Astrocyte (in vitro differentiated cells and primary cell): ENCODE results near the gene OR6B2. TPM values are rescaled to one million over a fixed set of nuclear protein-coding genes. Genes with fewer than 3 reads are reported as not detected.
A peak's percentile ranks its signal among the peaks of the same experiment; 100 is the strongest.

Source experiments
- DNase-seq: peaks from one replicate; pipeline ENCODE4 v3.0.0-alpha.2; 2010; ENCODE audit warnings: low read depth
- FAIRE-seq: peaks from 2 replicates; lab custom pipeline; 2011; peaks lifted over from hg19 to GRCh38; lab: Jason Lieb, UNC
- H2AFZ ChIP-seq: 2 replicates; pipeline ENCODE4 v1.6.0; 2012; ENCODE audit warnings: low read depth, low read length, inconsistent platforms
- H3K27ac ChIP-seq: 2 replicates; pipeline ENCODE4 v1.5.1; 2011; ENCODE audit warnings: low read depth, low read length, inconsistent platforms
- H3K27me3 ChIP-seq: 2 replicates; pipeline ENCODE4 v1.6.0; 2011; ENCODE audit warnings: low read length, inconsistent platforms; ENCODE audit not compliant: insufficient read depth
- H3K36me3 ChIP-seq: 2 replicates; pipeline ENCODE4 v1.5.1; 2011; ENCODE audit warnings: low read length, inconsistent platforms; ENCODE audit not compliant: insufficient read depth
- H3K4me1 ChIP-seq: 2 replicates; pipeline ENCODE4 v1.5.1; 2011; ENCODE audit warnings: low read length, inconsistent platforms; ENCODE audit not compliant: insufficient read depth
- H3K4me2 ChIP-seq: 2 replicates; pipeline ENCODE4 v1.6.0; 2012; ENCODE audit warnings: low read length, inconsistent platforms
- H3K4me3 ChIP-seq: 2 replicates; pipeline ENCODE4 v1.5.1; 2011; ENCODE audit warnings: low read depth, mild to moderate bottlenecking, low read length, inconsistent platforms; ENCODE audit not compliant: insufficient read depth
- H3K79me2 ChIP-seq: 2 replicates; pipeline ENCODE4 v1.6.0; 2012; ENCODE audit warnings: mild to moderate bottlenecking, low read length, inconsistent platforms; ENCODE audit not compliant: insufficient read depth
- H3K9ac ChIP-seq: 2 replicates; pipeline ENCODE4 v1.6.0; 2012; ENCODE audit warnings: mild to moderate bottlenecking, low read length, inconsistent platforms
- H3K9me3 ChIP-seq: 2 replicates; pipeline ENCODE4 v1.5.1; 2012; ENCODE audit warnings: low read depth, mild to moderate bottlenecking, low read length, inconsistent platforms; ENCODE audit not compliant: insufficient read depth
- H4K20me1 ChIP-seq: 2 replicates; pipeline ENCODE4 v1.6.0; 2012; ENCODE audit warnings: low read length, inconsistent platforms; ENCODE audit not compliant: insufficient read depth
- H3K27ac Mint-ChIP-seq: one replicate; pipeline ENCODE4 v1.8.0; 2021; ENCODE audit warnings: mild to moderate bottlenecking, mixed read lengths; ENCODE audit not compliant: unreplicated experiment
- H3K27me3 Mint-ChIP-seq: one replicate; pipeline ENCODE4 v1.8.0; 2021; ENCODE audit warnings: low read depth, mixed read lengths; ENCODE audit not compliant: unreplicated experiment
- H3K36me3 Mint-ChIP-seq: one replicate; pipeline ENCODE4 v1.8.0; 2021; ENCODE audit warnings: low read depth, mixed read lengths; ENCODE audit not compliant: unreplicated experiment
- H3K4me1 Mint-ChIP-seq: one replicate; pipeline ENCODE4 v1.8.0; 2021; ENCODE audit warnings: low read depth, mixed read lengths; ENCODE audit not compliant: unreplicated experiment
- H3K4me3 Mint-ChIP-seq: one replicate; pipeline ENCODE4 v1.8.0; 2021; ENCODE audit warnings: mild to moderate bottlenecking, moderate library complexity, mixed read lengths; ENCODE audit not compliant: unreplicated experiment
- H3K9me3 Mint-ChIP-seq: one replicate; pipeline ENCODE4 v1.8.0; 2021; ENCODE audit warnings: mild to moderate bottlenecking, mixed read lengths; ENCODE audit not compliant: unreplicated experiment
- CTCF ChIP-seq: IDR thresholded peaks from 2 replicates; pipeline ENCODE4 v1.5.1; 2011; ENCODE audit warnings: low read depth, mild to moderate bottlenecking, inconsistent platforms, low read length, moderate library complexity; ENCODE audit not compliant: insufficient read depth
- EZH2 ChIP-seq: IDR thresholded peaks from 2 replicates; pipeline ENCODE4 v1.6.1; 2012; ENCODE audit warnings: mild to moderate bottlenecking, low read length, inconsistent platforms; ENCODE audit not compliant: insufficient read depth
- total RNA-seq: library from RNA; stranded (reverse); gene quantifications from 2 replicates; pipeline ENCODE4 v1.2.1, GENCODE V29; 2021

The OR6B2 gene
- total RNA-seq, 1 donor from 2014 or later = not detected

- H2AFZ ChIP-seq = no peak overlapping the region
- Mint-ChIP-seq H3K4me3 (no peak overlapping the region), H3K4me1 (no peaks in the 10 kb centered on the region), H3K27me3 (no peaks in the 10 kb centered on the region), H3K36me3 (peaks cover 4% of the 10 kb centered on the region), H3K9me3 (no peaks in the 10 kb centered on the region), H3K27ac (no peak overlapping the region)
- H4K20me1 ChIP-seq = peaks cover 34% of the 10 kb centered on the region
- no peak overlapping the region for H3K4me2 ChIP-seq
- no peak overlapping the region for H3K27ac ChIP-seq
- H3K4me3 ChIP-seq = no peak overlapping the region
- no peaks in the 10 kb centered on the region for H3K9me3 ChIP-seq
- TF ChIP-seq CTCF (no peak), EZH2 (no peak)
- H3K9ac ChIP-seq = no peak overlapping the region
- H3K27me3 ChIP-seq = no peaks in the 10 kb centered on the region
- peaks cover 28% of the 10 kb centered on the region for H3K36me3 ChIP-seq
- DNase-seq = no peak
- FAIRE-seq = no peak
- H3K79me2 ChIP-seq = peaks cover 7% of the 10 kb centered on the region
- no peaks in the 10 kb centered on the region for H3K4me1 ChIP-seq
These were observed 36.1 kb downstream of the OR6B2 start for GRCh38 chr2:239994086-239994485.

GRCh38 chr2:239993291-239993690 lies 36.9 kb downstream of the OR6B2 start:
- H3K27ac ChIP-seq = no peak overlapping the region
- Mint-ChIP-seq H3K4me3 (no peak overlapping the region), H3K4me1 (no peaks in the 10 kb centered on the region), H3K9me3 (no peaks in the 10 kb centered on the region), H3K27me3 (no peaks in the 10 kb centered on the region), H3K36me3 (peaks cover 3% of the 10 kb centered on the region), H3K27ac (no peak overlapping the region)
- H3K27me3 ChIP-seq = no peaks in the 10 kb centered on the region
- H3K9ac ChIP-seq = no peak overlapping the region
- peaks cover 32% of the 10 kb centered on the region for H3K36me3 ChIP-seq
- no peak overlapping the region for H3K4me2 ChIP-seq
- no peak overlapping the region for H2AFZ ChIP-seq
- FAIRE-seq (no peak), DNase-seq (no peak)
- no peaks in the 10 kb centered on the region for H3K4me1 ChIP-seq
- H3K4me3 ChIP-seq = no peak overlapping the region
- TF ChIP-seq EZH2 (no peak), CTCF (no peak)
- H3K9me3 ChIP-seq = no peaks in the 10 kb centered on the region
- peaks cover 36% of the 10 kb centered on the region for H4K20me1 ChIP-seq
- H3K79me2 ChIP-seq = peaks cover 7% of the 10 kb centered on the region

- Mint-ChIP-seq H3K4me3 (no peak overlapping the region), H3K36me3 (peaks cover 10% of the 10 kb centered on the region), H3K27ac (no peak overlapping the region), H3K27me3 (no peaks in the 10 kb centered on the region), H3K4me1 (no peaks in the 10 kb centered on the region), H3K9me3 (no peaks in the 10 kb centered on the region)
- H4K20me1 ChIP-seq = peaks cover 39% of the 10 kb centered on the region
- H3K4me2 ChIP-seq = no peak overlapping the region
- H2AFZ ChIP-seq = no peak overlapping the region
- DNase-seq = peak; percentile 22
- peak; percentile 86 for FAIRE-seq
- H3K9me3 ChIP-seq = no peaks in the 10 kb centered on the region
- no peak overlapping the region for H3K9ac ChIP-seq
- no peaks in the 10 kb centered on the region for H3K4me1 ChIP-seq
- TF ChIP-seq EZH2 (no peak), CTCF (peak; percentile 92)
- H3K27ac ChIP-seq = no peak overlapping the region
- H3K4me3 ChIP-seq = no peak overlapping the region
- no peaks in the 10 kb centered on the region for H3K27me3 ChIP-seq
- peaks cover 35% of the 10 kb centered on the region for H3K36me3 ChIP-seq
- peaks cover 7% of the 10 kb centered on the region for H3K79me2 ChIP-seq
These were observed 38.4 kb downstream of the OR6B2 start for GRCh38 chr2:239991689-239992314.
